ENCODE data around the gene EIF4G1.
"Not testable (repeated sequence)": the region's sequence is repeated elsewhere in the genome, so short reads cannot be mapped to it uniquely, and the experiment has no call there.

Gene EIF4G1

GRCh38 chr3:184332370-184333090, 18.1 kb downstream of the EIF4G1 start:
- in situ Hi-C loops (cut with MboI; ENCODE audit: low sequenced_read_pairs) = no loop called here

- in situ Hi-C loops (cut with MboI; ENCODE audit: low sequenced_read_pairs) = no loop called here
Observed at GRCh38 chr3:184333190-184333589, 18.8 kb downstream of the EIF4G1 start.

GRCh38 chr3:184333700-184334099, 19.3 kb downstream of the EIF4G1 start:
- in situ Hi-C loops (cut with MboI; ENCODE audit: low sequenced_read_pairs) = no loop called here

- in situ Hi-C loops (cut with MboI; ENCODE audit: low sequenced_read_pairs) = no loop called here
Observed at GRCh38 chr3:184334470-184335158, 20.2 kb downstream of the EIF4G1 start.

GRCh38 chr3:184335291-184335660, 20.9 kb downstream of the EIF4G1 start:
- in situ Hi-C loops (cut with MboI; ENCODE audit: low sequenced_read_pairs) = no loop called here

- in situ Hi-C loops (cut with MboI; ENCODE audit: low sequenced_read_pairs) = no loop called here
Observed at GRCh38 chr3:184335661-184336546, 21.5 kb downstream of the EIF4G1 start.

- in situ Hi-C loops (cut with MboI; ENCODE audit: low sequenced_read_pairs) = no loop called here
Observed at GRCh38 chr3:184336547-184337398, 22.4 kb downstream of the EIF4G1 start.

- in situ Hi-C loops (cut with MboI; ENCODE audit: low sequenced_read_pairs) = no loop called here
Observed at GRCh38 chr3:184337399-184337714, 23.0 kb downstream of the EIF4G1 start, which contains the start of gene FAM131A. FAM131A (plus strand) TSS chr3:184337600; CDS start chr3:184337631, 31 bp downstream.

- in situ Hi-C loops (cut with MboI; ENCODE audit: low sequenced_read_pairs) = no loop called here
Observed at GRCh38 chr3:184337981-184338380, 23.6 kb downstream of the EIF4G1 start.

- in situ Hi-C loops (cut with MboI; ENCODE audit: low sequenced_read_pairs) = no loop called here
Observed at GRCh38 chr3:184338511-184338945, 24.1 kb downstream of the EIF4G1 start.

GRCh38 chr3:184339001-184339400, 24.6 kb downstream of the EIF4G1 start:
- in situ Hi-C loops (cut with MboI; ENCODE audit: low sequenced_read_pairs) = no loop called here

- in situ Hi-C loops (cut with MboI; ENCODE audit: low sequenced_read_pairs) = not testable (repeated sequence)
Observed at GRCh38 chr3:184339451-184340135, 25.2 kb downstream of the EIF4G1 start.

- in situ Hi-C loops (cut with MboI; ENCODE audit: low sequenced_read_pairs) = no loop called here
Observed at GRCh38 chr3:184341925-184342324, 27.5 kb downstream of the EIF4G1 start.

GRCh38 chr3:184343200-184343876, 28.9 kb downstream of the EIF4G1 start:
- in situ Hi-C loops (cut with MboI; ENCODE audit: low sequenced_read_pairs) = no loop called here

GRCh38 chr3:184344579-184345316, 30.3 kb downstream of the EIF4G1 start:
- in situ Hi-C loops (cut with MboI; ENCODE audit: low sequenced_read_pairs) = no loop called here

- in situ Hi-C loops (cut with MboI; ENCODE audit: low sequenced_read_pairs) = no loop called here
Observed at GRCh38 chr3:184345317-184346144, 31.1 kb downstream of the EIF4G1 start.

- in situ Hi-C loops (cut with MboI; ENCODE audit: low sequenced_read_pairs) = no loop called here
Observed at GRCh38 chr3:184346480-184347190, 32.2 kb downstream of the EIF4G1 start.

All from HL-60/S4 (cell line).